Measurements from ENCODE around the gene ABCC4.
"Not testable (repeated sequence)": the region's sequence is repeated elsewhere in the genome, so short reads cannot be mapped to it uniquely, and the experiment has no call there.

DNA sequence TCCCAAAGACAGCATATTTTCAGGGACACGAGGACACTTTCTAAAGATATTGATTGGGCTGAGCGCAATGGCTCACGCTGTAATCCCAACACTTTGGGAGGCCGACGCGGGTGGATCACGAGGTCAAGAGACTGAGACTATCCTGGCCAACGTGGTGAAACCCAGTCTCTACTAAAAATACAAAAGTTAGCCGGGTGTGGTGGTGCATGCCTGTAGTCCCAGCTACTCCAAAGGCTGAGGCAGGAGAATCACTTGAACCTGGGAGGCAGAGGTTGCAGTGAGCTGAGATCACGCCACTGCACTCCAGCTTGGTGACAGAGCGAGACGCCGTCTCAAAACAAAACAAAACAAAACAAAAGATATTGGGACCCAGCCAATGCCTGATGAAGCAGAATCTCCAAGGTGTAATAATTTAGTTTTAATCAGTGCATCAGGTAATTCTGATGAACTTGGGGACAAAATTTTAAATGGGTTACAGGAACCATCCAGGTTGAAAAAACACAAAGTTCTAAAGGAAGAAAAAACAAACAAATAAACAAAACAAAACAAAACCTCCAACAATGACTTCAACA is 100.8 kb downstream of the ABCC4 start:
- TF ChIP-seq CTCF (IDR thresholded peaks at IDR 0.05; ENCODE audit: poor library complexity, severe bottlenecking); POLR2AphosphoS5 (IDR thresholded peaks at IDR 0.05); SMC3 (conservative IDR thresholded peaks at IDR 0.05; ENCODE audit: poor library complexity); REST (IDR thresholded peaks at IDR 0.05; ENCODE audit: borderline replicate concordance); EZH2 (IDR thresholded peaks at IDR 0.05; ENCODE audit: borderline replicate concordance, insufficient read depth, low read length, poor library complexity, severe bottlenecking): not testable (repeated sequence)

Data from neural cell (in vitro differentiated cells).